Measurements from ENCODE around the gene ATG2A.

ATG2A gene

GRCh38 chr11:64859542-64860414 lies 57.2 kb downstream of the ATG2A start:
- no peak for TF ChIP-seq CTCF (IDR thresholded peaks at IDR 0.05)
- Histone ChIP-seq H3K27ac (peak overlapping the region; percentile 24 to 80), H3K4me3 (no peak overlapping the region)
- no peak for DNase-seq (ENCODE audit: low spot score)

GRCh38 chr11:64858467-64859263 lies 58.3 kb downstream of the ATG2A start:
- no peak for DNase-seq (ENCODE audit: low spot score)
- TF ChIP-seq CTCF (IDR thresholded peaks at IDR 0.05) = no peak
- Histone ChIP-seq H3K27ac (peak overlapping the region; percentile 60 to 80), H3K4me3 (no peak overlapping the region)

- H3K27ac ChIP-seq = peak overlapping the region; percentile 91
- TF ChIP-seq CTCF (IDR thresholded peaks at IDR 0.05) = no peak
- DNase-seq (ENCODE audit: low spot score) = no peak
Observed at GRCh38 chr11:64857485-64857884, 59.5 kb downstream of the ATG2A start.

GRCh38 chr11:64856382-64857227 lies 60.4 kb downstream of the ATG2A start:
- Histone ChIP-seq H3K4me3 (peak overlapping the region; percentile 53), H3K27ac (peak overlapping the region; percentile 91)
- TF ChIP-seq CTCF (IDR thresholded peaks at IDR 0.05) = no peak
- peak; percentile 97 for DNase-seq (ENCODE audit: low spot score)

More at GRCh38 chr11:64857485-64857884, 59.5 kb downstream of the ATG2A start:
- no peak overlapping the region for H3K4me3 ChIP-seq

- H3K27ac ChIP-seq = peak overlapping the region; percentile 91
- peak overlapping the region; percentile 53 for H3K4me3 ChIP-seq
- no peak for TF ChIP-seq CTCF (IDR thresholded peaks at IDR 0.05)
- DNase-seq (ENCODE audit: low spot score) = no peak
Observed at GRCh38 chr11:64855596-64856304, 61.3 kb downstream of the ATG2A start.
